Peyer's patch (tissue), 4 donors: ENCODE results near the gene FAM171A1. TPM values are rescaled to one million over a fixed set of nuclear protein-coding genes. Genes with fewer than 3 reads are reported as not detected.

Experiments used
- DNase-seq, 3 donors: peaks; one replicate each; pipeline ENCODE4 v3.0.0-alpha.2; 2017 to 2019
- H3K27ac ChIP-seq, 4 donors: fragments of 200-600 bp; sonication (generic); one replicate each; pipeline ENCODE4 v1.5.1; 2016 to 2019
- H3K27me3 ChIP-seq, 2 donors: fragments of 200-600 bp; sonication (generic); one replicate each; pipeline ENCODE4 v1.5.1; 2019
- H3K36me3 ChIP-seq, 3 donors: fragments of 200-600 bp; sonication (generic); one replicate each; pipeline ENCODE4 v1.5.1; 2016 to 2019
- H3K4me1 ChIP-seq, 4 donors: fragments of 200-600 bp; sonication (generic); one replicate each; pipeline ENCODE4 v1.5.1; 2016 to 2019
- H3K4me3 ChIP-seq, 4 donors: fragments of 200-600 bp; sonication (generic); 1 replicate in 3 of 4; 2 replicates in 1 of 4; pipeline ENCODE4 v1.5.1; 2016 to 2019; ENCODE audit warnings: mild to moderate bottlenecking in 1 of 4
- H3K9me3 ChIP-seq, 4 donors: fragments of 200-600 bp; sonication (generic); one replicate each; pipeline ENCODE4 v1.5.1; 2016 to 2019; ENCODE audit warnings: mild to moderate bottlenecking in 1 of 4
- POLR2A ChIP-seq, 2 donors: fragments of 450-650 bp; IDR thresholded peaks; one replicate each; pipeline ENCODE4 v1.5.1; 2017; ENCODE audit warnings: antibody characterized with exemption in 2 of 2, mild to moderate bottlenecking in 2 of 2, moderate library complexity in 2 of 2
- total RNA-seq, 4 donors: library from RNA; depleted of rRNA; stranded (reverse); fragments of >200 nt; gene quantifications; one replicate each; pipeline ENCODE4 v1.1.0, GENCODE V29; 2016
- TF ChIP-seq, protein P1 (sequence below), 6 experiments: fragments of 450-650 bp in 4 of 6; fragments of 200-600 bp in 2 of 6; sonication (generic) in 1 of 6; IDR thresholded peaks; one replicate each; pipeline ENCODE4 v1.5.1; 2017 to 2019; ENCODE audit warnings: antibody characterized with exemption in 6 of 6, mild to moderate bottlenecking in 3 of 6, moderate library complexity in 1 of 6

Gene FAM171A1
- total RNA-seq, 4 donors from 2014 or later = 14.7 to 37.1 (median 24.5) TPM

DNA sequence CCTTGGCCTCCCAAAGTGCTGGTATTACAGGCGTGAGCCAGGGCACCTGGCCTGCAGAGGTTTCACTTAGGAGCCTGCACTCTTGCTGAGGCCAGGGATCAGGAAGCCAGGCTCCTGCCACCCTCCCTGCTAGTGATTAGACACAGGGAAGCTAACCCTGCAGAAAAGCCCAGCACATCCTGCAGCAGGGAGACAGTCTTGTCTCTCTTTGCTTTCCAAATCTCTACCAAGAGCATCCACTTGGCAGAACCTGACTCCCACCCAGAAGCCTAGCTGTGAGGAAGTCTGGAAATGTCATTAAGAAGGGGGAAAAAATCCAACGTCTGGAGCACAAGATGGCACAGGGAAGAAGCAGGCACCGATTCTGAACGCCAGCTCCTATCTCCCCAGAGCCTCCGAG, 8.0 kb upstream of the FAM171A1 start:
- TF ChIP-seq POLR2A (IDR thresholded peaks at IDR 0.05) = no peak
- TF ChIP-seq, protein P1, sequence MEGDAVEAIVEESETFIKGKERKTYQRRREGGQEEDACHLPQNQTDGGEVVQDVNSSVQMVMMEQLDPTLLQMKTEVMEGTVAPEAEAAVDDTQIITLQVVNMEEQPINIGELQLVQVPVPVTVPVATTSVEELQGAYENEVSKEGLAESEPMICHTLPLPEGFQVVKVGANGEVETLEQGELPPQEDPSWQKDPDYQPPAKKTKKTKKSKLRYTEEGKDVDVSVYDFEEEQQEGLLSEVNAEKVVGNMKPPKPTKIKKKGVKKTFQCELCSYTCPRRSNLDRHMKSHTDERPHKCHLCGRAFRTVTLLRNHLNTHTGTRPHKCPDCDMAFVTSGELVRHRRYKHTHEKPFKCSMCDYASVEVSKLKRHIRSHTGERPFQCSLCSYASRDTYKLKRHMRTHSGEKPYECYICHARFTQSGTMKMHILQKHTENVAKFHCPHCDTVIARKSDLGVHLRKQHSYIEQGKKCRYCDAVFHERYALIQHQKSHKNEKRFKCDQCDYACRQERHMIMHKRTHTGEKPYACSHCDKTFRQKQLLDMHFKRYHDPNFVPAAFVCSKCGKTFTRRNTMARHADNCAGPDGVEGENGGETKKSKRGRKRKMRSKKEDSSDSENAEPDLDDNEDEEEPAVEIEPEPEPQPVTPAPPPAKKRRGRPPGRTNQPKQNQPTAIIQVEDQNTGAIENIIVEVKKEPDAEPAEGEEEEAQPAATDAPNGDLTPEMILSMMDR (IDR thresholded peaks at IDR 0.05) = no peak
- DNase-seq = no peak
- Histone ChIP-seq H3K27ac (no peak overlapping the region), H3K4me1 (no peaks in the 10 kb centered on the region), H3K4me3 (no peak overlapping the region), H3K36me3 (no peaks in the 10 kb centered on the region), H3K27me3 (no peaks in the 10 kb centered on the region), H3K9me3 (no peaks in the 10 kb centered on the region)

DNA sequence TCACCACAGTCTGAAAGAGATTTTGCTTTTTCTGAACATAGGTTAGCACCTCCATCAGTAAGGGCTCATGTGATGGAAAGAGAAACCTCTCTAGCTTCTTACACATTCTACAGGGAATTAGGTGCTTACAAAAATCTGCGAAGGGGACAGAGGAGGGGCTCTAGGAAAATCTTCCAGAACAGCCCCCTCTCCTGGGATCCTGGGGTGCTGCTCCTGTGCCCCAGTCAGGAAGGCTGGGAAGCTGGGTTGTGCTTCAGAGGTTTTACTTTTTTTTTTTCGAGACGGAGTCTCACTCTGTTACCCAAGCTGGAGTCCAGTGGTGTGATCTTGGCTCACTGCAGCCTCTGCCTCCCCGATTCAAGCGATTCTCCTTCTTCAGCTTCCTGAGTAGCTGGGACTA, 7.5 kb upstream of the FAM171A1 start:
- TF ChIP-seq, protein P1 (IDR thresholded peaks at IDR 0.05) = no peak
- no peak for TF ChIP-seq POLR2A (IDR thresholded peaks at IDR 0.05)
- Histone ChIP-seq H3K4me1 (no peaks in the 10 kb centered on the region), H3K36me3 (no peaks in the 10 kb centered on the region), H3K27me3 (no peaks in the 10 kb centered on the region), H3K9me3 (no peaks in the 10 kb centered on the region), H3K4me3 (no peak overlapping the region), H3K27ac (no peak overlapping the region)
- no peak for DNase-seq

DNA sequence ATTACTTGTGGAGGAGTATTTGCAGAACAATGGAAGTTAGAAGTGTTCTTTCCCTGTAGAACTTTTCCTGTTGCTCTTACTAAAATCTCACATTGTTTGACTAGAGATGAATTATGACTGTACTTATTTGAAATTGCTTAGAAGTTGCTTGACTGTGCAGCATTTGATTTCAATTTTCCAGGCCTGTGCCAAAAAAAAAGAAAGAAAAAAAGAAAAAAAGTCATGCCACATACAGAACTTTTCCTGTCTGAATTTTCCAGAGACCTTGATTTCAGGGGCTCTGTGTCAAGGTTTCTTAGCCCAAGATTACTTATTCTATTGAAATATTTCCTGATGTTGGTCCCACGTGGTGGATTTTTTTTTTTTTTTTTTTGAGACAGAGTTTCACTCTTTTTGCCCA, 3.5 kb upstream of the FAM171A1 start:
- no peak overlapping the region for H3K4me3 ChIP-seq
- TF ChIP-seq, protein P1 (IDR thresholded peaks at IDR 0.05) = no peak
- TF ChIP-seq POLR2A (IDR thresholded peaks at IDR 0.05) = no peak
- no peaks in the 10 kb centered on the region for H3K27me3 ChIP-seq
- H3K9me3 ChIP-seq = no peaks in the 10 kb centered on the region
- no peak overlapping the region for H3K27ac ChIP-seq
- no peak for DNase-seq
- H3K4me1 ChIP-seq = peaks cover 0 to 2% (median 0%) of the 10 kb centered on the region in 4 donors
- H3K36me3 ChIP-seq = no peaks in the 10 kb centered on the region

DNA sequence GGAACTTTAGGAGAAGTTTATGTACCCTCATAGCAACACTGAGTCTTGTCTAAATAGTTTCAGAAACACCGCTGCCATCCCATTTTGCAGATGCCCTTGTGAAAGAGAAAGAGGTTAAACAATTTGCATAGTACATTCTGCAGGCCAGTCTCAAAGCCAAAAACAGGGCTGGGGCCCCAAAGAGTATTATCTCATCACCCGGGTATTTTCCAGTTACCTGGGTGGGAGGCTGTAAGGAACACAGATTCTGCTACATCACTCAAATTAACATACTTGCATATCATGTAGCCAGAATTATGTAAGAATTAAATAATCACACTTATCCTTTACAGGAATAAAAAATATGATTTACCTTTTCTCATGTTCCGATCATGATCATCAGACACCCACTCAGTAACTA, 3.1 kb upstream of the FAM171A1 start:
- no peak overlapping the region for H3K27ac ChIP-seq
- H3K9me3 ChIP-seq = no peaks in the 10 kb centered on the region
- TF ChIP-seq, protein P1 (IDR thresholded peaks at IDR 0.05) = no peak
- TF ChIP-seq POLR2A (IDR thresholded peaks at IDR 0.05) = no peak
- no peaks in the 10 kb centered on the region for H3K27me3 ChIP-seq
- H3K4me3 ChIP-seq = no peak overlapping the region
- peaks cover 0 to 6% (median 0%) of the 10 kb centered on the region in 4 donors for H3K4me1 ChIP-seq
- DNase-seq = no peak
- H3K36me3 ChIP-seq = no peaks in the 10 kb centered on the region

DNA sequence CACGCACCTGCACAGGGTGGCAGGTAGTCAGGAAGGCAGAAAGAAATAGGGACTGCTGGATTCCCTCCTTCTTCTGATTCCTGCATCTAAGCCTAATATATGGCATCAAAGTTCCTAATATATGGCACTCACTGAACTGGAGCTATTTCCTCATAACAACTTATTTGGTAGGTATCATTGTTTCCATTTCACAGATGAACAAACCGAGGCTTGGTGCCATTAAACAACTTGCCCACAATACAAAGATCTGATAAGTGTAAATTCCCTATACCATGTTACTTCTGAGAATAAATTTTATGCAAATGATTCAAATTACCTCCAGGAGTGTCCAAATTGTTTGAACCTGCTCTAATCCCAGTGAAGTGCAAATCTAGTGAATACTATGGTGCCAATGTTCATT, 2.1 kb upstream of the FAM171A1 start:
- Histone ChIP-seq H3K4me1 (peaks cover 0 to 10% (median 0%) of the 10 kb centered on the region in 4 donors), H3K36me3 (no peaks in the 10 kb centered on the region), H3K4me3 (no peak overlapping the region), H3K27me3 (no peaks in the 10 kb centered on the region), H3K9me3 (no peaks in the 10 kb centered on the region), H3K27ac (no peak overlapping the region)
- TF ChIP-seq POLR2A (IDR thresholded peaks at IDR 0.05) = no peak
- TF ChIP-seq, protein P1 (IDR thresholded peaks at IDR 0.05) = no peak
- DNase-seq = no peak
